ENCODE measurements around the gene USP24. TPM values are rescaled to one million over a fixed set of nuclear protein-coding genes. Genes with fewer than 3 reads are reported as not detected.

The USP24 gene
- total RNA-seq, 4 donors from 2014 or later: 21.8 to 47.1 (median 28.1) TPM

- Histone ChIP-seq H3K9me3 (no peaks in the 10 kb centered on the region), H3K36me3 (no peaks in the 10 kb centered on the region), H3K4me1 (no peaks in the 10 kb centered on the region), H3K27ac (no peak overlapping the region), H3K27me3 (no peaks in the 10 kb centered on the region), H3K4me3 (no peak overlapping the region)
- intact Hi-C loops (cut with DNase I): no loop called here
- 39 to 59% methylated on average over 3 of the region's 3 CpGs for WGBS, 2 donors
- no peak for DNase-seq
- no peak for TF ChIP-seq CTCF (IDR thresholded peaks at IDR 0.05)
Observed at GRCh38 chr1:55255901-55256300, 40.7 kb upstream of the USP24 start.

- no peaks in the 10 kb centered on the region for H3K27me3 ChIP-seq
- no peak for TF ChIP-seq POLR2A (IDR thresholded peaks at IDR 0.05)
- TF ChIP-seq CTCF (IDR thresholded peaks at IDR 0.05): no peak
- no peak for DNase-seq
- no peaks in the 10 kb centered on the region for H3K9me3 ChIP-seq
- intact Hi-C loops (cut with DNase I): no loop called here
- no peak overlapping the region for H3K27ac ChIP-seq
- 50 to 63% methylated on average over 5 to 7 of the region's 8 CpGs for WGBS, 2 donors
- H3K36me3 ChIP-seq: no peaks in the 10 kb centered on the region
- H3K4me1 ChIP-seq: no peaks in the 10 kb centered on the region
- H3K4me3 ChIP-seq: no peak overlapping the region
Observed at GRCh38 chr1:55252942-55253589, 37.9 kb upstream of the USP24 start.

- no peak for DNase-seq
Observed at GRCh38 chr1:55250399-55251075, 35.4 kb upstream of the USP24 start.

GRCh38 chr1:55249646-55250398 lies 34.7 kb upstream of the USP24 start:
- TF ChIP-seq CTCF (IDR thresholded peaks at IDR 0.05) (no peak), POLR2A (IDR thresholded peaks at IDR 0.05) (no peak)
- WGBS, 2 donors: 66 to 76% methylated on average over 5 to 6 of the region's 7 CpGs
- H3K36me3 ChIP-seq: no peaks in the 10 kb centered on the region
- intact Hi-C loops (cut with DNase I): no loop called here
- no peak overlapping the region for H3K27ac ChIP-seq
- H3K4me1 ChIP-seq: no peaks in the 10 kb centered on the region
- no peaks in the 10 kb centered on the region for H3K9me3 ChIP-seq
- DNase-seq: no peak
- no peak overlapping the region for H3K4me3 ChIP-seq
- H3K27me3 ChIP-seq: no peaks in the 10 kb centered on the region

More at GRCh38 chr1:55250399-55251075, 35.4 kb upstream of the USP24 start:
- Histone ChIP-seq H3K9me3 (no peaks in the 10 kb centered on the region), H3K4me1 (no peaks in the 10 kb centered on the region), H3K27me3 (no peaks in the 10 kb centered on the region), H3K36me3 (no peaks in the 10 kb centered on the region), H3K27ac (no peak overlapping the region), H3K4me3 (no peak overlapping the region)
- WGBS, 2 donors: 68 to 74% methylated on average over 4 of the region's 4 CpGs
- intact Hi-C loops (cut with DNase I): no loop called here
- TF ChIP-seq CTCF (IDR thresholded peaks at IDR 0.05): no peak
- TF ChIP-seq POLR2A (IDR thresholded peaks at IDR 0.05): no peak

- no peaks in the 10 kb centered on the region for H3K9me3 ChIP-seq
Observed at GRCh38 chr1:55246896-55247295, 31.7 kb upstream of the USP24 start.

More at GRCh38 chr1:55246896-55247295, 31.7 kb upstream of the USP24 start:
- Histone ChIP-seq H3K4me1 (no peaks in the 10 kb centered on the region), H3K4me3 (no peak overlapping the region), H3K27ac (no peak overlapping the region), H3K27me3 (no peaks in the 10 kb centered on the region), H3K36me3 (no peaks in the 10 kb centered on the region)
- WGBS, 2 donors: 83 to 100% methylated on average over 2 of the region's 2 CpGs
- DNase-seq: no peak
- intact Hi-C loops (cut with DNase I): no loop called here
- TF ChIP-seq CTCF (IDR thresholded peaks at IDR 0.05) (no peak), POLR2A (IDR thresholded peaks at IDR 0.05) (no peak)

All from esophagus squamous epithelium (tissue), 5 donors.